ENCODE results near the gene SIRT3.

- TF ChIP-seq CTCF (IDR thresholded peaks at IDR 0.05) (no peak), EZH2 (IDR thresholded peaks at IDR 0.05) (no peak)
Measured at GRCh38 chr11:253160-253885, 17.2 kb upstream of the SIRT3 start.

Measured in neural progenitor cell (in vitro differentiated cells).